Glomerular endothelial cell (primary cell): ENCODE data around the gene WASHC4. TPM values are rescaled to one million over a fixed set of nuclear protein-coding genes. Genes with fewer than 3 reads are reported as not detected.

Experiments used
- DNase-seq: peaks from one replicate; pipeline ENCODE4 v3.0.0-alpha.2; 2011; ENCODE audit warnings: low read depth, low spot score; ENCODE audit errors: extremely low read depth
- total RNA-seq: library from RNA; depleted of rRNA; stranded (reverse); fragments of >200 nt; gene quantifications from 2 replicates; pipeline ENCODE4 v1.2.3, GENCODE V29; 2015

WASHC4 gene
- total RNA-seq, 1 donor from 2014 or later = 127 TPM

DNA sequence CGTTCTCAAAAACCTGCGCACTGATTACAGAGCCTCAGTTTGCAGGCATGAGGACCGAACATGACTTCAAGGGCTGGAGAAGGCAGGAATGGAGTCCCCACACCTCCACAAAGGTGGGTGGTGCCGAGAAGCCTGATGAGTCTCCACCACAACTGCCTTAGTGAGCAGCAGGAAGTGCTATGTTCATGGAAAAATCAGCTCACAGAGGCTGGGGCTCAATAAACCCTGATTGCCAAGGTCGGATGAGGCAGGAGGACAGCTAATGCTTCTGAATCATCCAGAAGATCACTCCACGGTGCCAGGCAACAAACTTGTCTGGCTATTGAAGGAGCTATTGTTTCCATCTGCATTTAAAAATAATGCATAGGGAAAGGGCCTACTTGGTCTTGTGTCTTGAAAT, 97.4 kb downstream of the WASHC4 start:
- DNase-seq = no peak

- DNase-seq = no peak
These were observed 98.0 kb downstream of the WASHC4 start for GRCh38 chr12:105205322-105206048.

DNA sequence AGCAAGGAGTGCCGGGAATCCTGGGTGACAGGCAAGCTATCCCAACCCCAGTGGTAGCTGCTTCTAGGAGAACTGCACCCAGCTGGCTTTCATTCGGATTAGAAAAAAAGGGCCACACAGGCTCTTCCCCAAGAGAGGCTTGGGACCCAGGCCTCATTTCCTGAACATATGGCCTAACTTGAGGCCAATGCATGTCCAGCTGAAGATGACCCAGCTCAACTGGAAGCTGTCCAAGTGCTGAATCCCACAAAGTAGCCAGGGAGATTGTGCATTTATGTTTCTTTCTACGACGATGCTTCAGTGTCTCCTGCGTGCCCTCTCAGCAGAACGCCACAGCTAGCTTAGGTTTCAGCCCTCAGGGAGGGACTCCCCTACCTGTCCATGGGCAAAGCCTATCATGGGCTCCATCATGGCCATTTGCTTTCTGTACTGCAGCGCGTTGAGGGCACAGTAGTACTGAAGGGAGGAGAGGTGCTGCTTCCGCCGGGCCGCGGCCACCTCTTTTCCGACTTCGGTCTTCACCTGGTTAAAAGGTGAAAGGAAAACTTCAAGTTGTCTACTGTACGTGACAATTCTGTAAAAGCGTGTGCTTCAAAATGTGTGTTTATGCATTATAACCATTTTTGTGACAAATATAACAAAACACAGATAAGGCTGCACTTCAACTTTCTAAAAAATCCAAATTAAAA, 99.3 kb downstream of the WASHC4 start:
- no peak for DNase-seq

GRCh38 chr12:105209091-105209490, 101.6 kb downstream of the WASHC4 start:
- no peak for DNase-seq

- DNase-seq = no peak
These were observed 104.9 kb downstream of the WASHC4 start for GRCh38 chr12:105212438-105212837.

GRCh38 chr12:105214148-105214547, 106.6 kb downstream of the WASHC4 start:
- DNase-seq = no peak

GRCh38 chr12:105214670-105215375, 107.3 kb downstream of the WASHC4 start:
- no peak for DNase-seq

GRCh38 chr12:105218434-105218833, 110.9 kb downstream of the WASHC4 start:
- DNase-seq = no peak

Other genes with a start within 250 kb of the WASHC4 start
- 12.8 and 16.4 TPM in 2 replicates for gene SLC41A2, start 149.4 kb upstream of the WASHC4 start, total RNA-seq
- 2.3 TPM in 2 replicates for gene NOPCHAP1, start 121.4 kb upstream of the WASHC4 start, total RNA-seq
- gene ALDH1L2, start 23.3 kb upstream of the WASHC4 start, total RNA-seq = 1.6 and 5.5 TPM in 2 replicates
- 24.3 and 33.2 TPM in 2 replicates for gene APPL2, start 128.4 kb downstream of the WASHC4 start, total RNA-seq
- 77.4 and 81.8 TPM in 2 replicates for gene C12orf75, start 223.0 kb downstream of the WASHC4 start, total RNA-seq